ENCODE measurements around the gene GNG2. TPM values are rescaled to one million over a fixed set of nuclear protein-coding genes. Genes with fewer than 3 reads are reported as not detected.

Gene GNG2
- total RNA-seq, 4 donors from 2014 or later = 3.6 to 8.1 (median 7.2) TPM

DNA sequence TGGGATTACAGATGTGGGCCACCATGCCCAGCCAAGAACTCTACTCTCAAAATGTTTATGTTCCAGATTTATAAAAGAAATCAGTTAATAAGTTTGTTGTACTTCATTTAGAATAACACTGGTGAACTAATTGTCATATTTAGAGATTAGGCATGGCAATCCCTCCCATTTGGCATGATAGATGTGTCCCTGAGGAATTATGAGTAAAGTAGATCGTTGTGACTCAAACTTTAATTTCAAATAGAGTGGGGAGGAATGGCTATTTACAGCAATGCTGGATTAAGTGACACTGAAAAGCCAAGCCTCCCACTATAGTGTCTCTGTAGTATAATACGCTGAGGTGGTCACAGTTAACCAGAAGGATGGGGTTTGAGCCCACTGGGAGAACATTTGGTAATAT, 89.6 kb downstream of the GNG2 start:
- no peak for TF ChIP-seq POLR2AphosphoS5 (IDR thresholded peaks at IDR 0.05)
- no peak for TF ChIP-seq POLR2A (IDR thresholded peaks at IDR 0.05)
- no peak for TF ChIP-seq EP300 (IDR thresholded peaks at IDR 0.05)
- Histone ChIP-seq H3K36me3 (no peaks in the 10 kb centered on the region), H3K27me3 (no peaks in the 10 kb centered on the region), H3K9me3 (no peaks in the 10 kb centered on the region), H3K27ac (no peak overlapping the region), H3K4me1 (no peaks in the 10 kb centered on the region), H3K4me3 (no peak overlapping the region)
- WGBS = 72% methylated on average over 2 of the region's 2 CpGs
- DNase-seq (ENCODE audit: low spot score in 2 of 2) = no peak

DNA sequence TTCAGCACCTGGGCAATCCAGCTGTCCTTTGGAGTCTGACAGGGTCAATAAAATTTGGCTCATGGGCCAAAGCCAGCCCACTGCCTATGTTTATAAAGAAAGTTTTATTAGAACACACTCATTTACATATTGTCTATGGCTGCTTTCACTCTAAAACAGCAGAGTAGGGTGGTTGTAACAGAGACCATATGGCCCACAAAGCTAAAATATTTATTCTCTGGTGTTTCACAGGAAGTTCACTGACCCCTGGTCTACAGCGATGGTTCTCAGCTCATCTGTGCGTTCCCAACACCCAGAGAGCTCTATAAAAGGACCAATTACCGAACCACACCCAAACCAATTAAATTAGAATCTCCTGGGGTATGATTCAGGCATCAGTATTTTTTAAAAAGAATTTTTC, 91.2 kb downstream of the GNG2 start:
- H3K27me3 ChIP-seq = no peaks in the 10 kb centered on the region
- no peaks in the 10 kb centered on the region for H3K9me3 ChIP-seq
- 93% methylated on average over 3 of the region's 3 CpGs for WGBS
- H3K4me3 ChIP-seq = no peak overlapping the region
- no peak overlapping the region for H3K27ac ChIP-seq
- no peak for DNase-seq (ENCODE audit: low spot score in 2 of 2)
- no peaks in the 10 kb centered on the region for H3K4me1 ChIP-seq
- no peak for TF ChIP-seq EP300 (IDR thresholded peaks at IDR 0.05)
- no peak for TF ChIP-seq CTCF (IDR thresholded peaks at IDR 0.05)
- no peak for TF ChIP-seq POLR2AphosphoS5 (IDR thresholded peaks at IDR 0.05)
- no peak for TF ChIP-seq POLR2A (IDR thresholded peaks at IDR 0.05)
- no peaks in the 10 kb centered on the region for H3K36me3 ChIP-seq

- DNase-seq (ENCODE audit: low spot score in 2 of 2) = no peak
- Histone ChIP-seq H3K36me3 (no peaks in the 10 kb centered on the region), H3K4me1 (no peaks in the 10 kb centered on the region), H3K4me3 (no peak overlapping the region), H3K27me3 (no peaks in the 10 kb centered on the region), H3K9me3 (no peaks in the 10 kb centered on the region), H3K27ac (no peak overlapping the region)
- 91% methylated on average over 2 of the region's 2 CpGs for WGBS
- TF ChIP-seq POLR2A (IDR thresholded peaks at IDR 0.05) = no peak
- TF ChIP-seq EP300 (IDR thresholded peaks at IDR 0.05) = no peak
- TF ChIP-seq CTCF (IDR thresholded peaks at IDR 0.05) = no peak
- no peak for TF ChIP-seq POLR2AphosphoS5 (IDR thresholded peaks at IDR 0.05)
These were observed 93.6 kb downstream of the GNG2 start for GRCh38 chr14:51954031-51954430.

GRCh38 chr14:51954657-51955056, 94.2 kb downstream of the GNG2 start:
- WGBS = 92% methylated on average over 3 of the region's 3 CpGs
- H3K9me3 ChIP-seq = no peaks in the 10 kb centered on the region
- H3K4me3 ChIP-seq = no peak overlapping the region
- H3K27me3 ChIP-seq = no peaks in the 10 kb centered on the region
- DNase-seq (ENCODE audit: low spot score in 2 of 2) = no peak
- H3K27ac ChIP-seq = no peak overlapping the region
- TF ChIP-seq POLR2A (IDR thresholded peaks at IDR 0.05) = no peak
- no peak for TF ChIP-seq POLR2AphosphoS5 (IDR thresholded peaks at IDR 0.05)
- TF ChIP-seq EP300 (IDR thresholded peaks at IDR 0.05) = no peak
- no peak for TF ChIP-seq CTCF (IDR thresholded peaks at IDR 0.05)
- H3K36me3 ChIP-seq = no peaks in the 10 kb centered on the region
- H3K4me1 ChIP-seq = no peaks in the 10 kb centered on the region

GRCh38 chr14:51957950-51958349, 97.5 kb downstream of the GNG2 start:
- no peaks in the 10 kb centered on the region for H3K36me3 ChIP-seq
- no peaks in the 10 kb centered on the region for H3K27me3 ChIP-seq
- H3K9me3 ChIP-seq = no peaks in the 10 kb centered on the region
- WGBS = 49% methylated on average over 2 of the region's 2 CpGs
- TF ChIP-seq CTCF (IDR thresholded peaks at IDR 0.05) = no peak
- TF ChIP-seq EP300 (IDR thresholded peaks at IDR 0.05) = no peak
- no peak for TF ChIP-seq POLR2A (IDR thresholded peaks at IDR 0.05)
- no peak for TF ChIP-seq POLR2AphosphoS5 (IDR thresholded peaks at IDR 0.05)
- no peak overlapping the region for H3K27ac ChIP-seq
- DNase-seq (ENCODE audit: low spot score in 2 of 2) = no peak
- H3K4me3 ChIP-seq = no peak overlapping the region
- H3K4me1 ChIP-seq = peaks cover 6% of the 10 kb centered on the region

- Histone ChIP-seq H3K27me3 (no peaks in the 10 kb centered on the region), H3K4me1 (peaks cover 10% of the 10 kb centered on the region), H3K27ac (no peak overlapping the region), H3K9me3 (no peaks in the 10 kb centered on the region), H3K36me3 (no peaks in the 10 kb centered on the region), H3K4me3 (no peak overlapping the region)
- DNase-seq (ENCODE audit: low spot score in 2 of 2) = no peak
- WGBS = 97% methylated on average over 1 of the region's 1 CpG
- no peak for TF ChIP-seq CTCF (IDR thresholded peaks at IDR 0.05)
- no peak for TF ChIP-seq POLR2A (IDR thresholded peaks at IDR 0.05)
- TF ChIP-seq POLR2AphosphoS5 (IDR thresholded peaks at IDR 0.05) = no peak
- TF ChIP-seq EP300 (IDR thresholded peaks at IDR 0.05) = no peak
These were observed 99.5 kb downstream of the GNG2 start for GRCh38 chr14:51959928-51960327.

All from suprapubic skin (tissue), 4 donors.